A673 (cell line): ENCODE results near the gene LRP1B.

Experiments used
- EZH2 ChIP-seq: fragments of 200-600 bp; sonication (generic); IDR thresholded peaks from 2 replicates; pipeline ENCODE4 v1.6.1; 2017; ENCODE audit warnings: borderline replicate concordance, low read depth, mild to moderate bottlenecking, mixed read lengths, antibody characterized with exemption, low read length; ENCODE audit not compliant: poor library complexity, severe bottlenecking
- TF ChIP-seq, protein P1 (sequence below): fragments of 300-800, 200-600 bp; sonication (generic); conservative IDR thresholded peaks from 2 replicates; pipeline ENCODE4 v1.5.1; 2017; ENCODE audit warnings: low read depth, mild to moderate bottlenecking, antibody characterized with exemption, low read length, moderate library complexity, mixed read lengths

DNA sequence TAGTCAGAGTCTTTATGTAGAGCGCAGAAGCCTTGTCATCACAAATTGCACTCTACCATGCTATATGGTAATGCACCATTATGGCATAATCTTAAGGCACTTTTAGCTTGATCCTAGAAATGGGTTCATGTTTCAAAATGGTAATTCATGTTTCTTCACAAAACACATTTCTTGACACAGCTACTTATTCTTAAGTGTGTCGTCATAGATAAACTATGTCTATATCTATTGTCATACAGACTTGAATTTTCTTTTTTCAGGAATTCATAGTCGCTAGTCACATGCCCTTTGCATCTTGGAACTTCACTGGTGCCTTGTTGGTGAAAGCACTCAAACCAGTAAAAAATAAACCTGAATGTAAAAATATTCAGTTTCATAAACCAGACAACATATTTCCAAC lies 1578.2 kb downstream of the LRP1B start:
- TF ChIP-seq, protein P1, sequence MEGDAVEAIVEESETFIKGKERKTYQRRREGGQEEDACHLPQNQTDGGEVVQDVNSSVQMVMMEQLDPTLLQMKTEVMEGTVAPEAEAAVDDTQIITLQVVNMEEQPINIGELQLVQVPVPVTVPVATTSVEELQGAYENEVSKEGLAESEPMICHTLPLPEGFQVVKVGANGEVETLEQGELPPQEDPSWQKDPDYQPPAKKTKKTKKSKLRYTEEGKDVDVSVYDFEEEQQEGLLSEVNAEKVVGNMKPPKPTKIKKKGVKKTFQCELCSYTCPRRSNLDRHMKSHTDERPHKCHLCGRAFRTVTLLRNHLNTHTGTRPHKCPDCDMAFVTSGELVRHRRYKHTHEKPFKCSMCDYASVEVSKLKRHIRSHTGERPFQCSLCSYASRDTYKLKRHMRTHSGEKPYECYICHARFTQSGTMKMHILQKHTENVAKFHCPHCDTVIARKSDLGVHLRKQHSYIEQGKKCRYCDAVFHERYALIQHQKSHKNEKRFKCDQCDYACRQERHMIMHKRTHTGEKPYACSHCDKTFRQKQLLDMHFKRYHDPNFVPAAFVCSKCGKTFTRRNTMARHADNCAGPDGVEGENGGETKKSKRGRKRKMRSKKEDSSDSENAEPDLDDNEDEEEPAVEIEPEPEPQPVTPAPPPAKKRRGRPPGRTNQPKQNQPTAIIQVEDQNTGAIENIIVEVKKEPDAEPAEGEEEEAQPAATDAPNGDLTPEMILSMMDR, result no peak
- TF ChIP-seq EZH2, result no peak
